Kidney epithelial cell (primary cell): ENCODE measurements around the gene SFSWAP. TPM values are rescaled to one million over a fixed set of nuclear protein-coding genes. Genes with fewer than 3 reads are reported as not detected.

Source experiments
- DNase-seq: peaks from one replicate; pipeline ENCODE4 v3.0.0-alpha.2; 2010; ENCODE audit warnings: low read depth
- H3K27me3 ChIP-seq: 2 replicates; pipeline ENCODE4 v1.6.0; 2011; ENCODE audit warnings: low read length; ENCODE audit not compliant: control insufficient read depth, insufficient read depth
- H3K36me3 ChIP-seq: 2 replicates; pipeline ENCODE4 v1.5.1; 2011; ENCODE audit warnings: low read length; ENCODE audit not compliant: control insufficient read depth, insufficient read depth
- H3K4me3 ChIP-seq: 2 replicates; pipeline ENCODE4 v1.5.1; 2011; ENCODE audit warnings: low read depth, mild to moderate bottlenecking, control low read depth, low read length
- CTCF ChIP-seq: IDR thresholded peaks from 2 replicates; pipeline ENCODE4 v1.5.1; 2011; ENCODE audit warnings: mild to moderate bottlenecking, moderate library complexity, low read length, control low read depth, inconsistent platforms; ENCODE audit not compliant: insufficient read depth, poor library complexity, severe bottlenecking
- total RNA-seq: library from RNA; depleted of rRNA; stranded (reverse); fragments of >200 nt; gene quantifications from 2 replicates; pipeline ENCODE4 v1.2.3, GENCODE V29; 2015

The SFSWAP gene
- total RNA-seq, 1 donor from 2014 or later = 27.7 TPM

DNA sequence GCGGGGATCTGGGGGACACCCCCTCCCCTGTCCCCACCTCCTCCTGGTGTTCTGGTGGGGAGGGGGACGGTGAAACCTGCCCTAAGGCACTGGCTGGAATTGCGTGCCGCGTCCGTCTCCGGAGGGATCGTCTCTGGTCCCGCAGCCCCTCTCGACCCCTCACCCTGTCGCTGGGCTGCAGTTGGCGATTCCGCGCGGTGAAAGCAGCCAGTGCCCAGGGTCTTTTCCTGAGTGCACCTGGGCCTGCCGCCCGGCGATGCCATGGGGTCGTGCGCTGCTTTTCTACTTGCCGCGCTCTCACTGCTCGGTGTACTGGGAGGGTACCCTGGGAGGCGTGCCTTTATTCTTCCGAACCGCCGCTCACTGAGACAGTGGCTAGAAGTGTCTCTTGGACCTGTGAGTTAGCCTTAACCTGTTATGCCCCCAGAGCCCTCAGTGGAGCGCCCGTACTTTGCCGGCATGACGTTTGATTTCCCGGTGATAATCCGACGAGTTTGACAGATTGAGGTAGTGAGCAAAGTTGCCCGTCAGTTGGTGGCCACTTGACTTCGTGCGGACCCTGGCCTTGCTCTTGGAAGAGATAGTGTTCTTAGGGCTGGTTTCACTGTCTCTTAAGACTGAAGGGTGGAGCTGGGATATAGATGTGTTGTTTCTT lies 788 bp downstream of the SFSWAP start:
- Histone ChIP-seq H3K27me3 (no peaks in the 10 kb centered on the region), H3K4me3 (peak overlapping the region; percentile 69), H3K36me3 (peaks cover 1% of the 10 kb centered on the region)
- no peak for TF ChIP-seq CTCF
- no peak for DNase-seq

DNA sequence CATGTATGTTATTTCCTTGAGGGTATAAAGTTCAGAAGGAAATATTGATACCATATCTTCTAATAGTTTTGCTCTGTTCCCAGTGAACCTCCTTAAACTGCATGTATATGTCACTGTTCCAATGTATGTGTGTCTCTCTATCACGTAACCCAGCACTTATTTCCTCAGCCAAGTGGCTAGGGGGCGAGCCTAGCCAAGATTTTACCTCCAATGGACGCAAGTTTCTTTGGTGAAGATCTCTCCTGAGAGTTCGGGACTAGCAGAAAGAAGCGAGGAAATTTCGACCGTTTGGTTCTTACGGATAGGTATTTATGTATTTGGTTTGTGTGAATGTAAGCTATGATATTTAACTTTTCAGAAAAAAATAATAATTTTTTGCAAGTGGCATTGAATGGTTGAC lies 2.5 kb downstream of the SFSWAP start:
- H3K4me3 ChIP-seq = no peak overlapping the region
- peaks cover 1% of the 10 kb centered on the region for H3K36me3 ChIP-seq
- H3K27me3 ChIP-seq = no peaks in the 10 kb centered on the region
- no peak for TF ChIP-seq CTCF
- DNase-seq = no peak

DNA sequence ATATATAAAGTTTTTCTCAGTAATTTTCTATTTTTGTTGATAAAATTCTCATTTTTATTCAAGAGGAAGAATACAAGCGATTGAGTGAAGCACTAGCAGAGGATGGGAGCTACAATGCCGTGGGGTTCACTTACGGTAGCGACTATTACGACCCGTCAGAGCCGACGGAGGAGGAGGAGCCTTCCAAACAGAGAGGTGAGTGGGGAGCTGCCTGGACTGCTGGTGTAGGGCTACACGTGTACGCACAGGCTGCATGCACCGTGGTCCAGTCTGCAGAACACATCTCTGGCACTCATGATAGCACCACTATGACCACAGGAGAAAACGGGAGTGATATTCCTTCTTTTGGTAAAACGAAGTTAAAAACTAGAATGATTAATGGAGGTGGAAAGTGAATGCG lies 3.9 kb downstream of the SFSWAP start:
- peaks cover 1% of the 10 kb centered on the region for H3K36me3 ChIP-seq
- no peak for TF ChIP-seq CTCF
- no peak overlapping the region for H3K4me3 ChIP-seq
- H3K27me3 ChIP-seq = no peaks in the 10 kb centered on the region
- DNase-seq = no peak

DNA sequence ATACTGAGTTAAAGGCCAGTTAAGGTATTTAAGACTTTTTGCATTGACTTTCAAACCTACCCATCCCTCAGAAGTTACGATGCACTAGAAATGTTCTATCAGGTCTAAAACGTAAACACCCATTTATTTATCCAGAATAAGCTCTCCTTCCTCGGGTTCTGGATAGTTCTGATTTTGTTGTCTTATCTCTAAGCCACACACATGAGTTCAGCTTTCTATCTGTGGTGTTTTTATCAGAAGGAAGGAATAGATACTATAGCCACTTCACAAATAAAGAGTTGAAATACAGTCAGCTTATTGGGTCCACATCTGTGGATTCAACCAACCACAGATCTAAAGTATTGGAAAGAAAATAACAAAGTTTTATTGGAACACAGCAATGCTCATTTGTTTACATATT lies 5.4 kb downstream of the SFSWAP start:
- no peak overlapping the region for H3K4me3 ChIP-seq
- TF ChIP-seq CTCF = no peak
- no peaks in the 10 kb centered on the region for H3K27me3 ChIP-seq
- no peak for DNase-seq
- peaks cover 2% of the 10 kb centered on the region for H3K36me3 ChIP-seq

- Histone ChIP-seq H3K4me3 (no peak overlapping the region), H3K36me3 (peaks cover 3% of the 10 kb centered on the region), H3K27me3 (no peaks in the 10 kb centered on the region)
- TF ChIP-seq CTCF = no peak
- no peak for DNase-seq
Measured at GRCh38 chr12:131720241-131720640, 9.4 kb downstream of the SFSWAP start.

DNA sequence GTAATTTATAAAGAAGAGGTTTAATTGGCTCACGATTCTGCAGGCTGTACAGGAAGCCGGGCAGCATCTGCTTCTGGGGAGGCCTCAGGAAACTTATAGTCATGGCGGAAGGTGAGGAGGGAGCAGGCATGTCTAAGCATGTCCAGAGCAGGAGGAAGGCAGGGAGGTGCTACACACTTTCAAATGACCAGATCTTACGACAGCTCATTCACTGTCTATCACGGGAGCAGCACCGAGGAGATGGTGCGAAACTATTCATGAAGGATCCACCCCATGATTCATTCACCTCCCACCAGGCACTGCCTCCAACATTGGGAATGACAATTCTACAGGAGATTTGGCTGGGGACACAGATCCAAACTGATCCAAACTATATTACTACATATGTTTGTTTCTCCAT lies 10.0 kb downstream of the SFSWAP start:
- TF ChIP-seq CTCF = no peak
- DNase-seq = no peak
- peaks cover 3% of the 10 kb centered on the region for H3K36me3 ChIP-seq

More for the DNA sequence above, 10.0 kb downstream of the SFSWAP start:
- Histone ChIP-seq H3K27me3 (no peaks in the 10 kb centered on the region), H3K4me3 (no peak overlapping the region)
